Measurements from ENCODE around the gene CTNNBL1. TPM values are rescaled to one million over a fixed set of nuclear protein-coding genes. Genes with fewer than 3 reads are reported as not detected.

CTNNBL1 gene
- total RNA-seq, 4 donors from 2014 or later: 24.2 to 34.9 (median 31.6) TPM

DNA sequence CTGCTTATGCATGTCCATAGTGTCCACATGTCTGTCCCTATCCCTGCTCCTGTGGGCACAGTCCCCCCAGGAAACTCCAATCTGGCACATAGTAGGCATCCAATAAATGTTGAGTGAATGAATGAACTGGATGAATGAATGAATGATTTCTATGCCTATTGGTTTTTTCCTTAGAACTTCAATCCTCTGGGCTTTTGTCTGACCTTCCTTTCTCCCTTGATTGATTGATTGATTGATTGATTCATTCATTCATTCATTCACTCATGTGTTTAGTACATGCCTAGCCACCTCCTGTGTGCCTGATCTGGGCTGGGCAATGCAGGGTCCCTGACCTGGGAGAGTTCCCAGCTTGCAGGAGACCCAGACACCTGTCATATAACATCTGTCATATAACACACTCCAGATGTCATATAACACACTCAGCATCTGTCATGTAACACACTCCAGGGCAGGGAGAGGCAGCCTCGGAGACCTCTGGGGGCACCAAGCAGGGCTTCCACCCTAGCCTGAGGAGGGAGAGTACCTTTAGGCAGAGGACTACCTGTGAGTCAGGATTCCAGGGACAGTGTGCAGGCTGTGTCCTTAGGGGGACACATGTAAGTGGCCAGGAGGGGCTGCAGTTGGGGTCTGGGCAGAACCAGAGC, 227.0 kb downstream of the CTNNBL1 start:
- DNase-seq (ENCODE audit: low spot score) (no peak), ATAC-seq (ENCODE audit: low FRiP score) (no peak)
- TF ChIP-seq, protein P1, sequence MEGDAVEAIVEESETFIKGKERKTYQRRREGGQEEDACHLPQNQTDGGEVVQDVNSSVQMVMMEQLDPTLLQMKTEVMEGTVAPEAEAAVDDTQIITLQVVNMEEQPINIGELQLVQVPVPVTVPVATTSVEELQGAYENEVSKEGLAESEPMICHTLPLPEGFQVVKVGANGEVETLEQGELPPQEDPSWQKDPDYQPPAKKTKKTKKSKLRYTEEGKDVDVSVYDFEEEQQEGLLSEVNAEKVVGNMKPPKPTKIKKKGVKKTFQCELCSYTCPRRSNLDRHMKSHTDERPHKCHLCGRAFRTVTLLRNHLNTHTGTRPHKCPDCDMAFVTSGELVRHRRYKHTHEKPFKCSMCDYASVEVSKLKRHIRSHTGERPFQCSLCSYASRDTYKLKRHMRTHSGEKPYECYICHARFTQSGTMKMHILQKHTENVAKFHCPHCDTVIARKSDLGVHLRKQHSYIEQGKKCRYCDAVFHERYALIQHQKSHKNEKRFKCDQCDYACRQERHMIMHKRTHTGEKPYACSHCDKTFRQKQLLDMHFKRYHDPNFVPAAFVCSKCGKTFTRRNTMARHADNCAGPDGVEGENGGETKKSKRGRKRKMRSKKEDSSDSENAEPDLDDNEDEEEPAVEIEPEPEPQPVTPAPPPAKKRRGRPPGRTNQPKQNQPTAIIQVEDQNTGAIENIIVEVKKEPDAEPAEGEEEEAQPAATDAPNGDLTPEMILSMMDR (IDR thresholded peaks at IDR 0.05): no peak

DNA sequence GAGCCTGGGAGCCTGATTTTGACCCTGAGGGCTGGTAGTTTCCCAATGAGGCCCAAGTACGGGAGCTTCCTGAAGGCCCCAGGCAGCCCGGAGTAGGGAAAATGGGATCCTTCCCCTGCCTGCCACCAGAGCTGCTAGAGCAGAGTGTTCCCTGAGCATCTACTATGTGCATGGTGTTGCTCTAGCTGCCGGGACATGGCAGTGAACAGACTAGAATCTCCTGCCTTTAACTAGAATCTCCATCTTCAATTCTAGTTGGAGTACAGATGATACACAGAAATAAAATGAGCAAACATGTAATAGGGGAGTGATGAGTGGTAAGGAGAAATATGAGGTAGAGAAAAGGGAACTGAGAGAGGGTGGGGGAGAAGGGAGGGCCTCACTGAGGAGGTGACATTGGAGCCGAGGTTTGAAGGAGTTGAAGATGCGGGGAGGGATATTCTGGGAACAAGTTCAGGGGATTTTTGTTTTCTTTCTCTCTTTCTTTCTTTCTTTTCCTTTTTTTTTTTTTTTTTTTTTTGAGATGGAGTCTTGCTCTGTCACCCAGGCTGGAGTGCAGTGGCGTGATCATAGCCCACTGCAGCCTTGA, 227.6 kb downstream of the CTNNBL1 start:
- TF ChIP-seq, protein P1 (IDR thresholded peaks at IDR 0.05): no peak
- ATAC-seq (ENCODE audit: low FRiP score): no peak
- DNase-seq (ENCODE audit: low spot score): no peak

Other genes starting within 250 kb of the CTNNBL1 start
- gene NNAT, start 172.8 kb upstream of the CTNNBL1 start, total RNA-seq: 10 to 100 TPM in 3 of 4 donors, 1 to 10 TPM in 1; 7.4 to 44.4 (median 23.2) TPM
- 100 to 1,000 TPM in 2 of 4 donors, 10 to 100 TPM in 2; 58.6 to 197 (median 82.1) TPM for gene BLCAP, start 166.2 kb upstream of the CTNNBL1 start, total RNA-seq
- gene VSTM2L, start 209.1 kb downstream of the CTNNBL1 start, total RNA-seq: under 1 TPM; 0.37 to 0.94 (median 0.62) TPM